Activated CD4-positive, alpha-beta T cell treated with anti-CD3 and anti-CD28 coated beads, Interleukin-2, amount 50 U/mL, for 4 hours (primary cell): ENCODE measurements around the gene POM121L2.
"Not testable (repeated sequence)": the region's sequence is repeated elsewhere in the genome, so short reads cannot be mapped to it uniquely, and the experiment has no call there.

ENCODE experiments used
- DNase-seq, 2 experiments: peaks; one replicate each; pipeline ENCODE4 v3.0.0-alpha.2; 2020

The POM121L2 gene

GRCh38 chr6:27293436-27294098 lies 18.5 kb downstream of the POM121L2 start:
- DNase-seq = no peak

DNA sequence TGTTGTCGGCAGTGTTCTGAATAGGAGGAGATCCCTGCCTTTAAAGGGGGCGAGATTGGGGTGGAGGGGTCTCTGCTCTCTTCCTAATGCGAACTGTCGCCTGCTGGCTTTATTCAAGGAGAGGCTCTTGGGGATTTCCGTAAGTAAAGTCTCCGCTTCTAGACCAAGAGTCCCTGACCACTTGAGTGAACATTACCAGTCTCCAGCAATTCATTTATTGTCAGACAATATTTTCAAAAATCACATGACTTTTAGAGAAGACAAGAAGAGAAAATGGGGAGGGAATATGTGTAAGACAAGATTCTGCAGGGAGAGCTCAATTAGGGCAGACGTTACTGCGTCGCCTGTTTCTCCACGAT lies 21.2 kb downstream of the POM121L2 start:
- DNase-seq = no peak

GRCh38 chr6:27290065-27290849 lies 21.8 kb downstream of the POM121L2 start:
- DNase-seq = no peak

DNA sequence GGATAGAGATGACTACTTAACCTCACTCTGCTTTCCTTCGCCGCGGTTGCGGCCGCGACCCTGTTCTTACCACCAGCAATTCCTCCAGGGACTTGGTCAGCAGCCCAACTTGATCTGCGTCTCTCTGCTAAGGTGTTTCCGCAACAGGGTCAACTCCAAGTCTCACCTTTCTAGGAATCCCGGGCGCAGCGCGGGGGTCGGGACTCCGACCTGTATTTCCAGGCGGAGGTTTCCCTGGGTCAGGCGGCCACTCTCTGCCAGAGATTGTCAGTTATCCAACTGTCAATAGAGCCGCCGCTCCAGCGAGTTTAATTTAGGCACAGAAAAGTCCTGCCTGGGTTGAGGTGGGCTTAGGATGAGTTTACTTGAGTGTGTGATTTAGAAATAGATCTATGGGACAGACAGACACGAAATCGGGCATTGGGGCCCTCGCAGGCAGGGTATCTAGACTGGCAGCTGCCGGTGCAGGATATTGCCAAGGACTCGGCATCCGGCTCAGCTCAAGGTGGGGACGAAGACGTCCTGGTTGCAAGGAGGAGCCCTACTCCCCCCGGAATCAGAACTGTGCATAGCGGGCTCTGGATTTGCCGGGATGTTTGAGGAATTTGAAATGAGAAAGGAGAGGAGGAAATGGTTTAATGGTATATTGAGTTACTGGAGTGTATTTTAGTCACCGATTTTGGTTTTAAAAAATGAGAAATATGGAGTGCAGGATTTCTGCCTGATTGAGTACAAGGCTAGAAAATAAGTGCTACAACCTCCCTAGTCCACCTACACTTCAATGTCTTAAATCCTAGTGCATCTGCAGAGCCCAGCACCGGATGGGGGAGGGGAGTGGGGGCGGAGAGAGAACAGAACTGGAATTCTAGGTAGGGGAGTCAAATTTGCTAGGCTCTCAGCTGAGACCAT lies 23.7 kb downstream of the POM121L2 start:
- DNase-seq = no peak

GRCh38 chr6:27287751-27288135 lies 24.3 kb downstream of the POM121L2 start:
- DNase-seq = no peak

GRCh38 chr6:27286141-27286540 lies 25.9 kb downstream of the POM121L2 start:
- DNase-seq = no peak

- no peak for DNase-seq
Measured at GRCh38 chr6:27283279-27283678, 28.8 kb downstream of the POM121L2 start.

DNA sequence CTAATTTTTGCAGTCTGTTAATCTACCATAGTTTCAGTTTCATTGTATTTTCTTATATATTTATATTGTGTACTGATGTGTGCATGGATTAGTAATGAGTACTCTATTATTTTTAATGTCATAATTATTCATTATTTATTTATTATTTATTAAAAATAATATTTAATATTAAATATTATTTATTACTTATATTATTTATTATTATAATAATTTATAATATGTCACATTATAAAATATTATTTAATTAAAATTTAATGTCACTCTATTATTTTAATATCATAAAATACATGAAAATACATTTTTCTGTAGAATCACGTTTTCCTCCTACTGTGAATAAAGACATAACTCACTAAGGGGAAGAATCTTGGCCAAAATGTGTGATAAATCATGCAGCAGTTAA lies 30.5 kb downstream of the POM121L2 start:
- DNase-seq = no peak

- DNase-seq = no peak
Measured at GRCh38 chr6:27281105-27281539, 31.0 kb downstream of the POM121L2 start.

DNA sequence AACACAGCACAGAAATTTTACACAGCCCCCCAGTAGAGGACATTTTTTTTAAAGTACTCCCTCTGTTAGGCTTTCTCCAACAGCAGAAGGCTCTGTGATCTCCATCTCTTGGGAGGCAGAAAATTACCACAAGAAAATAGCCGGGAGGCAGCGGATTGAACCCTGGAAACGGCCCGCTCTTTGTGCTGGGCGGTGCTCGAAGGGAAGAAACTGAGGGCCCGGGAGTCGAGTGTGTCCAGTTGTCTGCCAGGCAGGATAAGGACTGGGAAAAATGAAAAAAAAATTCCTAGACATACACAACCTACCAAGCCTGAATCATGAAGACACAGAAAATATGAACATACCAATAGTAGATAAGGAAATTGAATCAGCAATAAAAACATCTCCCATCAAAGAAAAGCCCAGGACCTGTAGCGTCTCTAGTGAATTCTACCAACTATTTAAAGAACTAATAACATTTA lies 31.5 kb downstream of the POM121L2 start:
- no peak for DNase-seq

DNA sequence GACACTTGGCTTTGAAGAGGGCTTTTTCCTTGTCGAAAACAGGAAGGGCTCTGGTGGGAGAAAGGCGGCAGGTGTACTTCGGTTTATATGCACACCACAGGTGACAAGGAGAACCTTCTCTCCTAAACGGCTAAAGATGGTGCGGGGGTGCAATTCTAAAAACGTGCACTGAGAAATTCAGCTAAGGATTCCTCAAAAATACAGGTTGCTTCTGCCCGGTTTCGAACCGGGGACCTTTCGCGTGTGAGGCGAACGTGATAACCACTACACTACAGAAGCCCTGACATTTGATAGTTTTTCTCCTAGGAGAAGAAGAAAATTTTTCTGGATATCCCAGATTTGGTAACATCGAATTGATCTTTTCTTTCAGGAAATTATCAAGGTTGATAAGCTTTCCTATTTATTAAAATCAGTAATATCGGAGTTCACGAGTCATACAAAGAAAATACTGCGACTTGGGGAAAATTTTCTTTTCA lies 32.0 kb downstream of the POM121L2 start:
- DNase-seq = no peak

DNA sequence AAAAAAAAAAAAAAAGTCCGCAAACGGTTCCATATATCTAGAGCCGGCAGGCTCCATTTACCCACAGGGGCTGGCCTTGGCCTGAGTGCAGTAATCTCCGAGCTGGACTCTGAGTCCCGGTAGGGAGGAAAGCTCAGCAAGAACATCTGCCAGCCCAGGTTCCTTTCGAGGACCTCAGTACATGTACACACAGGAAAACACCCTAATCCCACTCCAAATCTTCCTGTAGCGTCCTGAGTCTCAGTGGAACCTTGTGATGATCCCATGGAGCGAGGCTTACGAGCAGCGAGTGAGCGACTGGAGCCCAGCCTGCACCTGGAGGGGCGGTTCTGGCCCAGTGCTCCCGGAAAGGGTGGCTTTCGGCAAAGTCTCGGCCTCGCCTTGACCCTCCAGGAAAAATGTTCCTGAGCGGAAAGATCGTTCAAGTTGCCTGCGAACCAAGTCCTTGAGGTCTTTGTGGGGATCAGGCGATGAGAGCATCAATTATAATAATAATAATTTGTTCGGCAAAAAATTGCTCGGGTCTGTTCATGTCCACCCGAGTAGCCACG lies 32.5 kb downstream of the POM121L2 start:
- no peak for DNase-seq

DNA sequence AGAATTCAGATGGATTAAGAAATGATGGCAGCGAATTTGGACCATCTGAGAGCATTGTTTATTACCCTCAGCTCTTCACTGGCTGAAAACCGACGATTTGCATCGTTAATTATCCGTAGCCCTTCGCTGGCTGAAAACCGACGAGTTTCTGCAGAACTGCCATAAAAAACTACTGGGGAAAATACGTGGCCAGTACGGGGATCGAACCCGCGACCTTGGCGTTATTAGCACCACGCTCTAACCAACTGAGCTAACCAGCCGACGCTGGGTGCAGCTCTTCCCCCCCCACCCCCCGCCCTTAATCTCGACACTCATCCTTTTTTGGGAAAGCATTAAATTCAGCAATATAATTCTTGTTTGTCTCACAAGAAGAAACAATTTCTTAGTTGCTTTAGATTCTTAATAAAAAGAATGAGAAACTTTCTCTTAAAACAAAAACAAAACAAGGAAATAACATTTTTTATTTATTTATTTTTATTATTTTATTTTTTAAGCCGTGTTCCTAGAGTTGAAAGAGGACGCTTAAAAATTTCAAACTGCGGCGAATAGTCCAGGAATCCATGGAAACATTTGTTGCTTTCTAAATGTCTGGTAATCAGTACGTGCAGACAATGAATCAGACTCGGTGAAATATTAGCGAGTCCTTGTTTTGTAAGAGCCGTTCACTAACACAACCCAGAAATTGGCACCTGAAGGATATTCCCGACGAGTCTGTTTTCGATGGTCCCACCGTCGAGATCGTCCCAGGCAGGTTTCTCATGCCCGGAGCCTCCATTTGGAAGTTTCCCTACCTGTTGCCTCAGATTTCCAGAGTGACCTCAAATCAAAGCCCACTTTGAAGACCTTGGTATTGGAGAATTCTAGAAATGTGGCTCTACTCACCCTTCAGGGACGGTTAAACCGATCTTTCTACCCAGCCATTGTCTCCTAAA lies 36.8 kb downstream of the POM121L2 start:
- DNase-seq = no peak

DNA sequence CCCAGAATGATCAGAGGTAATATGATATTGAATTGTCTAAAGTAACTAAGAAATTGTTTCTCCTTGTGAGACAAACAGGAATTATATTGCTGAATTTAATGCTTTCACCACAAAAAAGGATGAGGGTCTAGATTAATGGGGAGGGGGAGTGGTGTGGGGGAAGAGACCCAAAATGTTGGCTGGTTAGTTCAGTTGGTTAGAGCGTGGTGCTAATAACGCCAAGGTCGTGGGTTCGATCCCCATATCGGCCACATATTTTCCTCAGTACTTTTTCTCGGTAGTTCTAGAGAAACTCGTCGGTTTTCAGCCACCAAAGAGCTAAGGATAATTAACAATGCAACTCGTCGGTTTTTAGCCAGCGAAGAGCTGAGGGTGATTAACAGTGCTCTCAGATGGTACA lies 38.3 kb downstream of the POM121L2 start:
- DNase-seq = no peak

- no peak for DNase-seq
Measured at GRCh38 chr6:27268803-27269202, 43.3 kb downstream of the POM121L2 start.

- no peak for DNase-seq
Measured at GRCh38 chr6:27267857-27268434, 44.1 kb downstream of the POM121L2 start.

DNA sequence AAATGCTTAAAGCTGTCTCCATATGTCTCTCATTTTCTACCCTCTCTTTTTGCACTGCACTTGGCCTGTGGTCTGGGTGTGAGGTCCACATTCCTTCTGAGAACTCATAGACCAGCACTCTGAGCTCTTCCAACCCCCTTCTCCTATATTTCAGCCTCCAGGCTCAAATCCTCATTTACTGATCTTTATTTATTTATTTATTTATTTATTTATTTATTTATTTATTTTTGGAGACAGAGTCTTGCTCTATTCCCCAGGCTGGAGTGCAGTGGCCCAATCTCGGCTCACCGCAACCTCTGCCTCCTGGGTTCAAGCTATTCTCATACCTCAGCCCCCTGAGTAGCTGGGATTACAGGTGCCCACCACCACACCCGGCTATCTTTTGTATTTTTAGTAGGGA lies 45.1 kb downstream of the POM121L2 start:
- DNase-seq = not testable (repeated sequence)

DNA sequence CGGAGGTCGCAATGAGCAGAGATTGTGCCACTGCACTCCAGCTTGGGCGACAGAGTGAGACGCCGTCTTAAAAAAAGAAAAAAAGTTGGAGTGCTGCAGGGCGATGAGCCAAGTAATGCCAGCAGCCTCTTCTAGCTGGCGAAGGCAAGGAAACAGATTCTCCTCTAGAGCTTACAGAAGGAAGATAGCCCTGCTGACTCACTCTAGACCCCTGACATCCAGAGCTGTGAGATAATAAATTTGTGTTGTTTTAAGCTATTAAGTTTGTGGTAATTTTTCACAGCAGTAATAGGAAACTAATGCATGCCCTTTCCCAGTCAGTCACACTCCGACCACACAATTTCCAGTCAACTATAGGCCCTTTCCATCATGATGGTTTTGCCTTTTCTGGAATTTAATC lies 48.2 kb downstream of the POM121L2 start:
- DNase-seq = no peak

DNA sequence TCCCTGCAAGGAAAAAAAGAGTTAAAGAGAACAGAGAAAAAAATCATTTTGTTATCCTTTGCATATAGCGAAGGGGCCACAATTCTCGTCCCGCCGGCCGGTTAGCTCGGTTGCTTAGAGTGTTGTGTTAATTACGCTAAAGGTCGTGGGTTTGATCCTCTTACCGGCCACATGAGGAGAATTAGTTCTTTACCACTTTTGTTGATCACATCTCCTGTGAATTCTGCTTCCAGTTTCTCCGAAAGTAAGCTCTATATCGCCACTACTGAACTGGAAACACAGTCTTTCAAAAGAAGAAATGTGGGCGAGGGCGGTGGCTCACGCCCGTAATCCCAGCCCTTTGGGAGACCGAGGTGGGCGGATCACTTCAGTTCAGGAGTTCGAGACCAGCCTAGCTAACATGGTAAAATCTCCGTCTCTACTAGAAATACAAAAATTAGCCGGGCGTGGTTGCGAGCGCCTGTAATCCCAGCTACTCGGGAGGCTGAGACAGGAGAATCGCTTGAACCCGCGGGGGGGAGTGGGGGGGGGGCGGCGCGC lies 51.2 kb downstream of the POM121L2 start:
- no peak for DNase-seq

- DNase-seq = no peak
Measured at GRCh38 chr6:27260369-27260768, 51.7 kb downstream of the POM121L2 start.
